HepG2 (cell line): ENCODE data around the gene FUT3. TPM values are rescaled to one million over a fixed set of nuclear protein-coding genes. Genes with fewer than 3 reads are reported as not detected.

Experiments used
- GTF3A ChIP-seq: sonication (generic); formaldehyde crosslinking; conservative IDR thresholded peaks from 2 replicates; pipeline ENCODE4 v1.4.0; 2020; ENCODE audit warnings: mild to moderate bottlenecking, missing genetic modification reagents
- HNF4G ChIP-seq, 2 experiments: sonication (generic) in 1 of 2; formaldehyde crosslinking in 1 of 2; IDR thresholded peaks; 2 replicates each; pipeline versions ENCODE4 v1.4.0 to v1.6.1; 2011 to 2020; ENCODE audit warnings: borderline replicate concordance in 2 of 2, low read depth in 2 of 2, mild to moderate bottlenecking in 2 of 2, low read length in 1 of 2, missing genetic modification reagents in 1 of 2, moderate library complexity in 1 of 2
- KDM3A ChIP-seq: IDR thresholded peaks from 2 replicates; pipeline ENCODE4 v1.6.1; 2018; ENCODE audit warnings: low read depth, missing compliant biosample characterization
- KDM5B ChIP-seq: sonication (generic); formaldehyde crosslinking; IDR thresholded peaks from 2 replicates; pipeline ENCODE4 v1.4.0; 2020; ENCODE audit warnings: missing genetic modification reagents, mild to moderate bottlenecking, borderline replicate concordance
- SMAD9 ChIP-seq: sonication (generic); formaldehyde crosslinking; IDR thresholded peaks from 2 replicates; pipeline ENCODE4 v1.5.1; 2020; ENCODE audit warnings: mild to moderate bottlenecking, missing genetic modification reagents
- SP5 ChIP-seq: IDR thresholded peaks from 2 replicates; pipeline ENCODE4 v1.6.1; 2016; ENCODE audit warnings: low read depth, borderline replicate concordance
- TMF1 ChIP-seq: sonication (generic); formaldehyde crosslinking; IDR thresholded peaks from 2 replicates; pipeline ENCODE4 v1.8.1; 2022; ENCODE audit warnings: low read depth, missing genetic modification reagents
- ZBTB40 ChIP-seq, 2 experiments: fragments of 450-650 bp in 1 of 2; sonication (generic) in 1 of 2; formaldehyde crosslinking in 1 of 2; IDR thresholded peaks; 2 replicates each; pipeline versions ENCODE4 v1.6.1 to v1.8.0; 2016 to 2022; ENCODE audit warnings: antibody characterized with exemption in 1 of 2, mild to moderate bottlenecking in 1 of 2, missing genetic modification reagents in 1 of 2
- ZFP91 ChIP-seq: sonication (generic); formaldehyde crosslinking; IDR thresholded peaks from 2 replicates; pipeline ENCODE4 v1.9.0; 2022; ENCODE audit warnings: missing genetic modification reagents, mild to moderate bottlenecking, borderline replicate concordance
- ZNF335 ChIP-seq: sonication (generic); formaldehyde crosslinking; IDR thresholded peaks from 2 replicates; pipeline ENCODE4 v1.4.0; 2020; ENCODE audit warnings: missing genetic modification reagents
- ZNF543 ChIP-seq: sonication (generic); formaldehyde crosslinking; IDR thresholded peaks from 2 replicates; pipeline ENCODE4 v1.4.0; 2020; ENCODE audit warnings: mild to moderate bottlenecking, missing genetic modification reagents
- polyA plus RNA-seq, 8 experiments: library from polyadenylated mRNA; depleted of rRNA in 3 of 8; stranded (reverse) in 7 of 8; unstranded in 1 of 8; fragments of >200 nt; fragmentation: Illumina TruSeq in 4 of 8; extraction: Trizol in 4 of 8; gene quantifications; 2 replicates each; pipeline versions ENCODE4 v1.2.1 to v1.2.3, GENCODE V29; 2011 to 2016; ENCODE audit warnings: low read depth in 4 of 8, missing spikeins in 1 of 8, mixed read lengths in 1 of 8; ENCODE audit not compliant: insufficient read depth in 1 of 8
- total RNA-seq, 5 experiments: library from RNA; depleted of rRNA; stranded (reverse); fragments of >200 nt; fragmentation: Illumina TruSeq; extraction: Trizol; gene quantifications; 2 replicates each; pipeline ENCODE4 v1.2.3, GENCODE V29; 2016; ENCODE audit warnings: low read depth in 1 of 5
- TF ChIP-seq, protein P1 (sequence below): sonication (generic); formaldehyde crosslinking; IDR thresholded peaks from 2 replicates; pipeline ENCODE4 v1.4.0; 2020; ENCODE audit warnings: mild to moderate bottlenecking, missing genetic modification reagents

FUT3 gene
- total and polyA plus RNA-seq, 2 of the 13 experiments (the other 11 are each of a cell fraction or from before 2014, with no cell fraction given): 0.53 to 1.1 TPM

DNA sequence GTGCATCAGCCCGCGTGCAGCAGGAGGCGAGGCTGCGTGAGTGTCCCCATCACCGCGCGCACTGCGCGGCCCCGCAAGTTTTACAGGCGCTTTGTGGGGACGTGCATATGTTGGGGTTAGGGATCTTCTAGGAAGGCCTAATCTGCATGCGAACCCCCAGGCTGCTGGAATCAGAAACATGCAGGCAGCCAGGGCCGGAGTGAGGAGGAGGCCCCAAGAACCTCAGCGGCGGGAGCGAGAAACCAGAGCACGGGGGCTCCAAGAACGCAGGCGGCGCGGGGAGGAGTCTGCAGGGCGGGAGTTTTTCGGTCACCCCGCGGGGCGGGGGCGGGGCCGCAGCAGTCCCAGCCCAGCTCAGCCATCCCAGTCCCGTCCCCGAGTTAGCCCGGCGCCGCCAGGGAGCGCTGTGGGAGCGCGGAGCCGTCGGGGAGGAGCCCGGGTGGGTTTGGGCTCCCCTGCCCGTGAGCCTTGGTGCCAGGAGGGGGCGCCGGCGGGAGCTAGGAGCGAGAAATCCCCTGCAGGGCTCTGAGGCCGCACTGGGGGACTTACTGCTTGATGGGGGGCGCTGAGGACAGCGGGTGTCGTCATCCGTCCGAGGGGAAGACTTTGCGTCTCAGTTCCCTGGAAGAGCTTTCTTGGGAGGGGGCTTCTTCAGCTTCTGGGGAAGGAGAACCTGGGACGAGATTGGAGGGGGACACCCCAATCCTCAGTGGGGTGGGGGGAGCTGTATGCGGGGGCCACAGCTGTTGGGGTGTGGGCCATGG, 47.3 kb downstream of the FUT3 start (continued):
- TF ChIP-seq, protein P1, sequence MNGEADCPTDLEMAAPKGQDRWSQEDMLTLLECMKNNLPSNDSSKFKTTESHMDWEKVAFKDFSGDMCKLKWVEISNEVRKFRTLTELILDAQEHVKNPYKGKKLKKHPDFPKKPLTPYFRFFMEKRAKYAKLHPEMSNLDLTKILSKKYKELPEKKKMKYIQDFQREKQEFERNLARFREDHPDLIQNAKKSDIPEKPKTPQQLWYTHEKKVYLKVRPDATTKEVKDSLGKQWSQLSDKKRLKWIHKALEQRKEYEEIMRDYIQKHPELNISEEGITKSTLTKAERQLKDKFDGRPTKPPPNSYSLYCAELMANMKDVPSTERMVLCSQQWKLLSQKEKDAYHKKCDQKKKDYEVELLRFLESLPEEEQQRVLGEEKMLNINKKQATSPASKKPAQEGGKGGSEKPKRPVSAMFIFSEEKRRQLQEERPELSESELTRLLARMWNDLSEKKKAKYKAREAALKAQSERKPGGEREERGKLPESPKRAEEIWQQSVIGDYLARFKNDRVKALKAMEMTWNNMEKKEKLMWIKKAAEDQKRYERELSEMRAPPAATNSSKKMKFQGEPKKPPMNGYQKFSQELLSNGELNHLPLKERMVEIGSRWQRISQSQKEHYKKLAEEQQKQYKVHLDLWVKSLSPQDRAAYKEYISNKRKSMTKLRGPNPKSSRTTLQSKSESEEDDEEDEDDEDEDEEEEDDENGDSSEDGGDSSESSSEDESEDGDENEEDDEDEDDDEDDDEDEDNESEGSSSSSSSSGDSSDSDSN (CRISPR knock-in tag): peak; percentile 63
- TF ChIP-seq ZBTB40 (IDR thresholded peaks at IDR 0.05) (no peak), ZBTB40 (CRISPR knock-in tag; IDR thresholded peaks at IDR 0.05) (peak; percentile 70), ZNF543 (CRISPR knock-in tag) (peak; percentile 51; the same call in 1 of the 2 replicates), GTF3A (CRISPR knock-in tag) (0 out of 2 replicates have a peak, but pooled peaks have one; percentile 17), TMF1 (CRISPR knock-in tag) (no peak; the same call in 1 of the 2 replicates), KDM5B (CRISPR knock-in tag) (peak; percentile 75; the same call in 1 of the 2 replicates), KDM3A (CRISPR knock-in tag) (peak; percentile 95), HNF4G (IDR thresholded peaks at IDR 0.05; ENCODE audit: borderline replicate concordance, low read depth, low read length) (peak; percentile 25; the same call in 1 of the 2 replicates), HNF4G (CRISPR knock-in tag; IDR thresholded peaks at IDR 0.05; ENCODE audit: borderline replicate concordance, low read depth) (no peak), ZFP91 (CRISPR knock-in tag) (peak; percentile 91), ZNF335 (CRISPR knock-in tag) (0 out of 2 replicates have a peak, but pooled peaks have one; percentile 18), SP5 (CRISPR knock-in tag) (peak; percentile 42; the same call in 1 of the 2 replicates), SMAD9 (CRISPR knock-in tag) (0 out of 2 replicates have a peak, but pooled peaks have one; percentile 36)
